ENCODE measurements around the gene HDAC10. TPM values are rescaled to one million over a fixed set of nuclear protein-coding genes. Genes with fewer than 3 reads are reported as not detected.

Gene HDAC10
- total RNA-seq, 1 donor from 2014 or later: 40.6 TPM

GRCh38 chr22:50202130-50202666, 48.9 kb downstream of the HDAC10 start:
- no peak for DNase-seq (ENCODE audit: low read depth)
- no peak for TF ChIP-seq CTCF (conservative IDR thresholded peaks at IDR 0.05; ENCODE audit: low read depth, low read length)
- H3K4me3 ChIP-seq (ENCODE audit: low read depth, low read length): peak overlapping the region; percentile 79

- peak overlapping the region; percentile 79 for H3K4me3 ChIP-seq (ENCODE audit: low read depth, low read length)
- DNase-seq (ENCODE audit: low read depth): no peak
- TF ChIP-seq CTCF (conservative IDR thresholded peaks at IDR 0.05; ENCODE audit: low read depth, low read length): no peak
These were observed 49.6 kb downstream of the HDAC10 start for GRCh38 chr22:50201191-50202129.

- DNase-seq (ENCODE audit: low read depth): no peak
- TF ChIP-seq CTCF (conservative IDR thresholded peaks at IDR 0.05; ENCODE audit: low read depth, low read length): no peak
- H3K4me3 ChIP-seq (ENCODE audit: low read depth, low read length): peak within 1 kb of the TSS; percentile 79
These were observed 50.4 kb downstream of the HDAC10 start, which contains the start of gene SELENOO for GRCh38 chr22:50200461-50201190. Gene SELENOO, plus strand, starts transcription at chr22:50201011. Its CDS starts 26 bp downstream, at chr22:50201037.

- peak overlapping the region; percentile 79 for H3K4me3 ChIP-seq (ENCODE audit: low read depth, low read length)
- no peak for DNase-seq (ENCODE audit: low read depth)
- no peak for TF ChIP-seq CTCF (conservative IDR thresholded peaks at IDR 0.05; ENCODE audit: low read depth, low read length)
These were observed 51.1 kb downstream of the HDAC10 start for GRCh38 chr22:50199829-50200460.

GRCh38 chr22:50199251-50199721, 51.8 kb downstream of the HDAC10 start:
- no peak overlapping the region for H3K4me3 ChIP-seq (ENCODE audit: low read depth, low read length)
- TF ChIP-seq CTCF (conservative IDR thresholded peaks at IDR 0.05; ENCODE audit: low read depth, low read length): no peak
- DNase-seq (ENCODE audit: low read depth): no peak

GRCh38 chr22:50198624-50199017, 52.4 kb downstream of the HDAC10 start:
- TF ChIP-seq CTCF (conservative IDR thresholded peaks at IDR 0.05; ENCODE audit: low read depth, low read length): no peak
- no peak overlapping the region for H3K4me3 ChIP-seq (ENCODE audit: low read depth, low read length)
- DNase-seq (ENCODE audit: low read depth): no peak
